A204.1 (cell line): ENCODE results near the gene PAGR1.

Experiments used
- FAIRE-seq: peaks from 2 replicates; lab custom pipeline; 2012; peaks lifted over from hg19 to GRCh38; lab: Jason Lieb, UNC

PAGR1 gene

DNA sequence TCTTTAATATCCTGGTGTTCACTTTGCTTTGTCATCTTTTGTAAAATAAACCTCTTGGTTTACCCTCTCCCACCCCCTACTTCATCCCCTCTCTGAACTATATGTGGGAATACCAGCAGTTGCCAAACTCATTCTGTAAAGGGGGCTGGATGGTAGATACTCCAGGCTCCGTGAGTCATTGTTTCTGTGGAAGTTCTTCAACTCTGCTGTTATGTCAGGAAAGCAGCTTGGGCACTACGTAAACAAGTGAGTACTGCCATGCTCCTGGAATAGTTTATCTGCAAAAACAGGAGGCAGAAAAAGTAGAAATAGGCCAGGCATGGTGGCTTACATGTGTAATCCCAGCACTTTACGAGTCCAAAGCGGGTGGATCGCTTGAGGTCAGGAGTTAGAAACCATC lies 21.9 kb downstream of the PAGR1 start:
- no peak for FAIRE-seq

- FAIRE-seq, result no peak
Observed at GRCh38 chr16:29839822-29840221, 23.9 kb downstream of the PAGR1 start.

- no peak for FAIRE-seq
Observed at GRCh38 chr16:29840240-29840639, 24.3 kb downstream of the PAGR1 start.

- no peak for FAIRE-seq
Observed at GRCh38 chr16:29841631-29842030, 25.7 kb downstream of the PAGR1 start.

GRCh38 chr16:29842732-29843346 lies 26.9 kb downstream of the PAGR1 start:
- no peak for FAIRE-seq

DNA sequence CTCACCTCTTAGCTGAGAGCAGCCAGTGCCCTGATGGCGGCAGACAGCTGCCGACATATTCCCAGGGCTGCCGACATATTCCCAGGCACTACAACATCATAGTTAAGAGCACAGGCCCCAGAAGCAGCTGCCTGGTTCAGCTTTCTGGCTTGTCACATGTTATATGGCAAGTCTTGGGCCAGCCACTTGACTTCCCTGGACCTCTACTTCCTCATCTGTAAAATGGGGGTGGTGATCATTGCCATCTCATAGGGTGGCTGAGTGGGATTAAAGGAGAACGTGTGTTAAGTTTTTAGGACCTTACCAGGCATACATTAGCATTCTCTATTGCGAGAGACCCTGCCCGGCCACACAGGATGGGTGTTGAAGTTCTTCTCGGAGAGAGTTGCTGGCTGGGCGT lies 28.0 kb downstream of the PAGR1 start:
- FAIRE-seq, result no peak

DNA sequence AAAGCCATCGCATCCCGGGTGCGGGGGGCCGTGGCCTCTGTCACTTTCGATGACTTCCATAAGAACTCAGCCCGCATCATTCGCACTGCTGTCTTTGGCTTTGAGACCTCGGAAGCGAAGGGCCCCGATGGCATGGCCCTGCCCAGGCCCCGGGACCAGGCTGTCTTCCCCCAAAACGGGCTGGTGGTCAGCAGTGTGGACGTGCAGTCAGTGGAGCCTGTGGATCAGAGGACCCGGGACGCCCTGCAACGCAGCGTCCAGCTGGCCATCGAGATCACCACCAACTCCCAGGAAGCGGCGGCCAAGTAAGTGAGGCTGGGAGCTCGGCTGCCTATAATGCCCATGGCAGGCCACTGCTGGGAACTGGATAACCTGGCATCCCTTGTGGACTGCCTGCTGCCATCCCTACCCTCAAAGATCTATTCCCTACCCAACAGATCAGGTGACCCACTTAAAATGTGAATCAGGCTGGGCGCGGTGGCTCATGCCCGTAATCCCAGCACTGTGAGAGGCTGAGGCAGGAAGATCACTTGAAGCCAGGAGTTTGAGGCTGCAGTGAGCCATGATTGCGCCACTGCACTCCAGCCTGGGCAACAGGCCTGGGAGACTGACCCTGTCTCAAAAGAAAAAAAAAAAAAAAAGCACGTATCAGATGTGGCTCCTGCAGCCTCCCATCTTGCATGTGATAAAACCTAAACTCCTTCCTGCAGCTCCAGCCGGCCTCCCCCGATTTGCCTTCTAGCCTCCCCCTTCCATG lies 28.8 kb downstream of the PAGR1 start:
- FAIRE-seq, result no peak

DNA sequence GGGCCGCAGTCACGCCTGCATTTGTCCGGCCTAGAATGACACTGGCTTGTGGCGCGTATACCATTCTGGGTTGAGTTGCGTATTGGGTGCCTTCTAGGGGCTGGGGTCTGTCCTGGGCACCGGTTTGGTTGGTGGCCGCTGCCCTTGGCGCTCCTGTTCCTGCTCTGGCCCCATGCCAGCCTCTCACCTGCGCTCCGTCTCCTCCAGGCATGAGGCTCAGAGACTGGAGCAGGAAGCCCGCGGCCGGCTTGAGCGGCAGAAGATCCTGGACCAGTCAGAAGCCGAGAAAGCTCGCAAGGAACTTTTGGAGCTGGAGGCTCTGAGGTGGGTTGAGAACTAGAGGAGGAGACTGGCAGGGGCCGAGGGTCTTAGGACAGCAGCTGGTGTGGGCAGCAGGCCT lies 29.7 kb downstream of the PAGR1 start:
- no peak for FAIRE-seq

GRCh38 chr16:29848420-29849297 lies 32.7 kb downstream of the PAGR1 start:
- no peak for FAIRE-seq

GRCh38 chr16:29849505-29849904 lies 33.6 kb downstream of the PAGR1 start:
- no peak for FAIRE-seq

DNA sequence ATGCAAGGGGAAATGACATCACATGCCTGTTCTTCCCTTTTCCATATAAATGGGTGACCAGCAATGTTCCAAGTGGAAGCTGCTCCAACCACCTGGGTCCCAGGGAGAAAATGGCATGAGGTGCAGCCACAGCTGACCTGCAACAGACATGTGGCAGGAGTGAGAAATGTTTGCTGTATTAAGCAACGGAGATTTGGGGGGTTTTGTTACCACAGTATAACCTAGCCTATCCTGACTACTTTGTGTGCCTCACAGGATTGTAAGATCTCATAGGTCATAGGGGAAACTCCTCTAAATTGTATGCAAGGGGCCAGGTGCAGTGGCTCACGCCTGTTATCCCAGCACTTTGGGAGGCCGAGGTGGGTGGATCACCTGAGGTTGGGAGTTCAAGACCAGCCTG lies 35.0 kb downstream of the PAGR1 start:
- no peak for FAIRE-seq

GRCh38 chr16:29852654-29853053 lies 36.7 kb downstream of the PAGR1 start:
- FAIRE-seq, result no peak

GRCh38 chr16:29854520-29855100 lies 38.7 kb downstream of the PAGR1 start:
- FAIRE-seq, result no peak

DNA sequence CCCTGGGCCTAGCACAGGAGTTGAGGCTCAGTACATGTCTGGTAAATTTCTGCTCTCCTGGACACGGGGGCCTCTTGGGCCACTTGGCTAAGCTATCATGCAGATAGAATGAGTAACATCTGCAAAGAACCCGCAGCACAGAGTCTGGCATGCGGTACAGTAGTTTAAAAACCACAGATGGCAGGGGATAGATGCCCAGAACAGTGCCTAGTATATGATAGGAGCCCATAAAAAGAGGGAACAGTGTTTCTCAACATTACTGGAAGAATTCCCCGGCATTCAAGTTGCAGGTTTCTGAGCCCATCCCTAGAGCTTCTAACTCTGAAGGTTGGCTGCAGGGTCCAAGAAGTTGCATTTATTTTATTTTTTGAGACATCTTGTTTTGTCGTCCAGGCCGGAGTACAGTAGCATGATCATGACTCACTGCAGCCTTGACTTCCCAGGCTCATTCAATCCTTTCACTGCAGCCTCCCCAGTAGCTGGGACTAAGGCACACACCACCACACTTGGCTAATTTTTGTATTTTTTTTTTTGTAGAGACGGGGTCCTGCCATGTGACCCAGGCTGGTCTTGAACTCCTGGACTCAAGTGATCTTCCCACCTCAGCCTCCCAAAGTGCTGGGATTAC lies 41.3 kb downstream of the PAGR1 start:
- no peak for FAIRE-seq

GRCh38 chr16:29858149-29858849 lies 42.3 kb downstream of the PAGR1 start:
- FAIRE-seq, result no peak

DNA sequence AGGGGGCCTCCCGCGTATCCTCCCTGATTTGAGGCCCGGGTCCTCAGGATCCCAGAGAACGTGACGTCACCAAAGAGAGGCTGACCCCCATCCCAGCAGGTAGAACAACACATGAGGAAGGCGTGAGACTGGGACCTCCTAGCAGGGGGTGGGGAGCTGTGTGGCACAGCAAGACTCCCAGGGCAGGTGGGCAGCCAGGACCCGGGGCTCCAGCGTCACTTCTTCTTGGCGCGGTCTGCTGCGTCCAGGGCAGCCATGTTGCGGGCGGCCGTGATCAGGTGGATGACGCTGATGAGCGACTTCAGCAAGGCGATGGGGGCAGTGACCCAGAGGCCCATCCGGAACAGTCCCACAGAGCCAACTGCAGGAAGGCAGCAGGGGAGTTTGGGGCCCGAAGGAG lies 43.0 kb downstream of the PAGR1 start:
- FAIRE-seq, result no peak

DNA sequence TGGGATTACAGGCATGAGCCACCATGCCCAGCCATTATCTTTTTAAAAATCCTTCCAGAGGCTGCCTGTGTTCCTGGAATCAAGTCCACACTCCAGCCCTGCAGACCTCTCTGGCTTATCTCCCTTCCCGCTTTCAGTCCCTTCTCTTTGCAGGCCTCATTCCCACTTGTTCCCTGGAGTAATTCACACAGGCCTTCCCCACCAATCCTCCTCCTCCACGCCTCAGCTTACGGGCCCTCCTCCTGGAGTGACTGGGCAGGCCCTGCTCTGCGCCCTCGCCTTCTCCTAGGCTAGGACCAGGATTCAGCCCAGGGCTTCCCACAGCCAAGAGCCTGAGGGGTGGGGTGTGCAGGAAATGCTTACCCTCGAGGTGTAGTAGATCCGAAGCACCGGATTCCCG lies 44.3 kb downstream of the PAGR1 start:
- no peak for FAIRE-seq

- FAIRE-seq, result no peak
Observed at GRCh38 chr16:29862383-29862883, 46.5 kb downstream of the PAGR1 start.

DNA sequence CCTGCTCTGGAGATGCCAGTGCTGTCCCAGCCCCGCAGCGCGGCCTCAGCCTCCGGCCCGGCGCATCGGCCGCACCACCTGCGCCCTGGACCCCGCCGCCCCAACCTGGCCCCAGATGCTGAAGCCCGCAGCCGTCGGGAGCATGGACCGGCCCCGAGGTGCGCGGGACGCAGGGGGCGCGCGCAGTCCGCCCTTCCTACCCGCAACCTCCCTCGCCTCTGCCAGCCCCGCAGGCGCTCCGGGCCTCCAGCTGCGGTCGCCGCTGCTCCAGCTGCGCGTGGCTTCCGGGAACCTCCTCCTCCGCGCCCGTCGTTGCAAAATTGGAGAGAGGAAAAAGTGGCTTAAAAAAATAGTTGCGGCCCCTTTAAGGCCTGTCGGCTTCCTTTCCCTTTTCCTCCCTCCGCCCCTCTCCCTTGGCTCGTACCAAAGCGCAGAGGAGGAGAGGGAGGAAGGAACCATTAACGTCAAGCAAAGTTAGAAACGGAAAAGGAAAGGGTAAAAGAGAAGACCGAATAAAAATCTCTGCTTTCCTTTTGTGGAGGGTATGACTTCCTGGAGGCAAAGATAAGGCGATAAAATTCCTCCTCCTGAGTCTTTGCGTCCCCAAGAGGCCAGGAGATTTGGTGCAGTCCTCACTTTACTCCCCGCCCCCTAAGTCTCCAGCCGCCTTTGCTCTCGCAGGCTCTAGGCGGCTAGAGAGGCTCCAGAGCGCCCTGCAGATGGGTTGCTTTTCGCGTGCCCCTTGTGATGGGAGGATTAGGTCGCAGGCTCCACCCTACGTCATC lies 47.1 kb downstream of the PAGR1 start, which contains the start of gene CDIPT:
CDIPT (minus strand) TSS at position 343 of the 785 bp plus-strand sequence. CDS start 369 bp downstream, outside the sequence.
- peak; percentile 84 for FAIRE-seq

DNA sequence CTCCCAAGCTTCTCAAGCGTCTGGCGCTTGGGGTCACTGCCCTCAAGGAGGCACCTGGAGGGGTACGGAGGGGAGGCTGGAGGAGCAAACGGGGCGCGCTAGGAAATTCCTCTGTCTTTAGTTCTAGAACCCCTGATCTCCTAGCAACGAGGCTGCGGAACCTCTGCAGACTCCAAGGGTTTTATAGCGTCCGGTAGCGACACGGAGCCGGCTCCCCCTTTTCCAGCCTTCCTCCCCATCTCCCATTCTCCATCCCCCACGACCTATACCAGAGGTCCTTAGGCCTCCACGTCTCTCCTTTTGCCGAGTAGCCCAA lies 47.7 kb downstream of the PAGR1 start:
- no peak for FAIRE-seq

- FAIRE-seq, result no peak
Observed at GRCh38 chr16:29864205-29864604, 48.3 kb downstream of the PAGR1 start.
